Nephron (organoid): ENCODE results near the gene CFAP298.

ENCODE experiments used
- H3K27ac Mint-ChIP-seq, 3 experiments: 2 replicates each; pipeline ENCODE4 v1.8.0; 2020; ENCODE audit warnings: mixed read lengths in 3 of 3, mild to moderate bottlenecking in 2 of 3, moderate library complexity in 1 of 3
- H3K27me3 Mint-ChIP-seq: 2 replicates; pipeline ENCODE4 v1.8.0; 2021; ENCODE audit warnings: low read depth, mild to moderate bottlenecking, moderate library complexity, mixed read lengths
- H3K36me3 Mint-ChIP-seq: 2 replicates; pipeline ENCODE4 v1.8.0; 2020; ENCODE audit warnings: low read depth, mixed read lengths
- H3K4me1 Mint-ChIP-seq: 2 replicates; pipeline ENCODE4 v1.8.0; 2020; ENCODE audit warnings: mixed read lengths
- H3K4me3 Mint-ChIP-seq, 3 experiments: 2 replicates each; pipeline ENCODE4 v1.8.0; 2020; ENCODE audit warnings: mild to moderate bottlenecking in 3 of 3, mixed read lengths in 3 of 3, moderate library complexity in 2 of 3
- H3K9me3 Mint-ChIP-seq: 2 replicates; pipeline ENCODE4 v1.8.0; 2020; ENCODE audit warnings: mixed read lengths
- CTCF ChIP-seq, 3 experiments: fragments of 200-600 bp; sonication (generic); IDR thresholded peaks; one replicate each; pipeline ENCODE4 v1.5.0; 2021; ENCODE audit warnings: antibody characterized with exemption in 3 of 3; ENCODE audit not compliant: unreplicated experiment in 3 of 3

Gene CFAP298

GRCh38 chr21:32585042-32585710 lies 27.0 kb downstream of the CFAP298 start, which contains the start of gene TCP10L:
TCP10L (minus strand) TSS chr21:32585523; CDS start chr21:32584304, 1,219 bp downstream.
- Mint-ChIP-seq H3K4me1 (no peaks in the 10 kb centered on the region), H3K36me3 (no peaks in the 10 kb centered on the region), H3K9me3 (no peaks in the 10 kb centered on the region), H3K27me3 (peaks cover 8% of the 10 kb centered on the region), H3K27ac (no peak within 1 kb of the TSS), H3K4me3 (no peak within 1 kb of the TSS)
- TF ChIP-seq CTCF (IDR thresholded peaks at IDR 0.05; ENCODE audit: unreplicated experiment in 3 of 3) = no peak

GRCh38 chr21:32584472-32584871 lies 27.7 kb downstream of the CFAP298 start:
- Mint-ChIP-seq H3K27me3 (peaks cover 8% of the 10 kb centered on the region), H3K4me3 (no peak overlapping the region), H3K9me3 (no peaks in the 10 kb centered on the region), H3K27ac (no peak overlapping the region), H3K36me3 (no peaks in the 10 kb centered on the region), H3K4me1 (no peaks in the 10 kb centered on the region)
- no peak for TF ChIP-seq CTCF (IDR thresholded peaks at IDR 0.05; ENCODE audit: unreplicated experiment in 3 of 3)

DNA sequence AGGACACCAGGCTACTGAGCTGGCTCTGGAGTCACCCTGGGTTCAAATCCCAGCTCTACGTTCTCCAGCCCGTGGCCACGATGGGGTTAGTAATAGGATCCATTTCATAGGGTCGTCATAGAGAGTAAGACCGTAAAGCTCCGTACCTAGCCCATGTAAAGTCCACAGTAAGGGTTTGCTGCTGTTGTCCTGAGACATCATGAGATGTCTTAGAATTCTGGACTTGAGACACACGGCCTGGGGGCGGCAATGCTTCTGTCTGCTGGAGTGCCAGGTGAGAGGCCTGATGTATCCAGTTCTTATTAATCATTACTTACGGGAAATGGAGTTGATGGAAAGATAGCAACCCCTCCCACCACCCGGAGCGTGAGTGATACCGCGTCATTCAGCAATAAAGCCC lies 30.4 kb downstream of the CFAP298 start:
- no peaks in the 10 kb centered on the region for H3K4me1 Mint-ChIP-seq
- H3K27ac Mint-ChIP-seq = no peak overlapping the region
- H3K9me3 Mint-ChIP-seq = no peaks in the 10 kb centered on the region
- peaks cover 5% of the 10 kb centered on the region for H3K36me3 Mint-ChIP-seq
- TF ChIP-seq CTCF (IDR thresholded peaks at IDR 0.05; ENCODE audit: unreplicated experiment in 3 of 3) = no peak
- no peak overlapping the region for H3K4me3 Mint-ChIP-seq
- peaks cover 19% of the 10 kb centered on the region for H3K27me3 Mint-ChIP-seq

- no peak for TF ChIP-seq CTCF (IDR thresholded peaks at IDR 0.05; ENCODE audit: unreplicated experiment in 3 of 3)
- Mint-ChIP-seq H3K36me3 (peaks cover 5% of the 10 kb centered on the region), H3K27me3 (peaks cover 19% of the 10 kb centered on the region), H3K9me3 (no peaks in the 10 kb centered on the region), H3K27ac (no peak overlapping the region), H3K4me3 (no peak overlapping the region), H3K4me1 (no peaks in the 10 kb centered on the region)
Observed at GRCh38 chr21:32580949-32581348, 31.2 kb downstream of the CFAP298 start.

DNA sequence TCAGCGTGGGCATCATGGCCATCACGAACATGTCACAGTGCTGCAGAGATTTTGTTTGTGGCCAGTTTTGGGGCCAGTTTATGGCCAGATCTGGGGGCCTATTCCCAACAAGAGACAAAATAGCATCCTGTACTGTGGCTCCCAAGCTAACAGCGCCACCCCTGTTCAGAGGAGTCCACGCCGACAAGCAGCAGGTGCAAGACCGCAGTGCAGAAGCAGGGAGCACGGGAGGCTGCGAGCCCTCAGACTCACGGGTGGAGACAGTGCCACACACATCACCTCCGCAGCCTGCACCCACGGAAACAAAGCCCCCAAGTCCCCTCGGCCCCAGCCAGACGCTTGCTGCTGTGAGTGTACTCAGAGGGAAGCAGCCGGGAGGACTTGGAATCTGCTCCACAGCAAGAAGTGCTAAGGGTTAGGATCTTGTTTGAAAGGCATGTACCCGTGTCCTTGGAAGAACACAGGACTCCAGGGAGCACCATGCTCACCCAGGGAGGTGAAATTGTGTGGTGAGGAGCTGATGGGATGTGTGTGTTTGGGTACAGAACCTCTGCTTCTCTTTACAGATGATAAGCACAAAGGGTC lies 34.0 kb downstream of the CFAP298 start:
- Mint-ChIP-seq H3K27ac (no peak overlapping the region), H3K36me3 (peaks cover 5% of the 10 kb centered on the region), H3K9me3 (no peaks in the 10 kb centered on the region), H3K4me1 (no peaks in the 10 kb centered on the region), H3K4me3 (no peak overlapping the region), H3K27me3 (peaks cover 22% of the 10 kb centered on the region)
- TF ChIP-seq CTCF (IDR thresholded peaks at IDR 0.05; ENCODE audit: unreplicated experiment in 3 of 3) = no peak

DNA sequence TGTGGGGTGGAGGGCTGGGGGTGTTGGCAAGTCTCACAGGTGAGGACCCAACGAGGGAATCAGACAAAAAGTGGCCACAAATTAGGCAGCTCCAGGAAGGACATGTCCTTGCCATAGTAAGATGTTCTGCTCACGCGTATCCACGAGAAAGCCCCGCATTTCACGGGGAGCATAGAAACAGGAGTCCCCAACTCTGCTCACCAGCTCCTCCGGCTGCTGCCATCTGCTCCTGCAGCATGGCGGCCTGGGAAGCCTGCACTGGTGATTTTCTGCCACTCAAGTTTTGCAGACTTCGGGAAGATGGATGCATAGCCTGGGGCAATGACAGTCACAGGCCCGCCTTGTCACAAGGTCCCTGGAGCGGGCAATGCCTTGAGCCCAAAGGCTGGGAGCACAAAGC lies 36.2 kb downstream of the CFAP298 start:
- no peak overlapping the region for H3K27ac Mint-ChIP-seq
- H3K27me3 Mint-ChIP-seq = peaks cover 32% of the 10 kb centered on the region
- no peak for TF ChIP-seq CTCF (IDR thresholded peaks at IDR 0.05; ENCODE audit: unreplicated experiment in 3 of 3)
- no peaks in the 10 kb centered on the region for H3K9me3 Mint-ChIP-seq
- H3K36me3 Mint-ChIP-seq = peaks cover 5% of the 10 kb centered on the region
- H3K4me1 Mint-ChIP-seq = no peaks in the 10 kb centered on the region
- H3K4me3 Mint-ChIP-seq = no peak overlapping the region
